K562 (cell line): ENCODE measurements around the gene CHAMP1. TPM values are rescaled to one million over a fixed set of nuclear protein-coding genes. Genes with fewer than 3 reads are reported as not detected.

Experiments
- ATAC-seq: fragments of 200-7000 bp; cut with Tn5 transposase; 3 replicates; pipeline ENCODE4 v1.9.1; 2020; ENCODE audit warnings: moderate library complexity
- BruUV-seq: library from RNA; stranded (reverse); fragments of 400-500 nt; replicated peaks from 2 replicates; lab custom pipeline; 2021; lab: Mats Ljungman, UMichigan
- CTCF ChIA-PET: fragments of 300-600 bp; formaldehyde crosslinking; extraction: SDS; loops from one replicate; lab custom pipeline; 2021; ENCODE audit warnings: low intra/inter-chr PET ratio; lab: Yijun Ruan, JAX
- POLR2A ChIA-PET: fragments of 300-600, 350-650 bp; sonication (Branson Sonifier 250); formaldehyde crosslinking; extraction: SDS; loops from one replicate; lab custom pipeline; 2021; ENCODE audit warnings: antibody characterized with exemption, inconsistent platforms; lab: Yijun Ruan, JAX
- DNase-seq, 4 experiments: peaks; one replicate each; pipeline versions ENCODE4 v3.0.0 to v3.0.0-alpha.2; 2011 to 2018; ENCODE audit warnings: low spot score in 3 of 4, mixed read lengths in 3 of 4; ENCODE audit errors: extremely low read depth in 1 of 4
- FAIRE-seq: peaks from 2 replicates; lab custom pipeline; 2011; peaks lifted over from hg19 to GRCh38; lab: Jason Lieb, UNC
- H2AFZ ChIP-seq: 2 replicates; pipeline ENCODE4 v1.6.0; 2011; ENCODE audit warnings: low read depth, low read length, control low read depth, inconsistent platforms
- H3K27ac ChIP-seq: fragments of 200-600 bp; 3 replicates; pipeline ENCODE4 v1.8.0; 2011; ENCODE audit warnings: low read depth, mild to moderate bottlenecking, control low read depth, inconsistent platforms, low read length, moderate library complexity, mixed read lengths; ENCODE audit errors: extremely low read depth
- H3K27me3 ChIP-seq, 2 experiments: fragments of 300-600 bp in 1 of 2; 2 replicates in 1 of 2; 3 replicates in 1 of 2; pipeline versions ENCODE4 v1.6.0 to v1.8.0; 2011; ENCODE audit warnings: inconsistent platforms in 2 of 2, low read length in 2 of 2, mild to moderate bottlenecking in 1 of 2, mixed read lengths in 1 of 2, moderate library complexity in 1 of 2; ENCODE audit not compliant: control insufficient read depth in 2 of 2, insufficient read depth in 2 of 2
- H3K36me3 ChIP-seq: fragments of 300-600 bp; 3 replicates; pipeline ENCODE4 v1.8.0; 2011; ENCODE audit warnings: mild to moderate bottlenecking, low read length, inconsistent platforms; ENCODE audit not compliant: control insufficient read depth, insufficient read depth
- H3K4me1 ChIP-seq, 2 experiments: fragments of 200-600 bp in 1 of 2; replicated peaks in 1 of 2; 2 replicates in 1 of 2; 3 replicates in 1 of 2; pipeline versions ENCODE4 v1.5.1 to v1.8.0; 2011; ENCODE audit warnings: inconsistent platforms in 2 of 2, low read length in 2 of 2, mild to moderate bottlenecking in 1 of 2, mixed read lengths in 1 of 2, moderate library complexity in 1 of 2; ENCODE audit not compliant: control insufficient read depth in 2 of 2, insufficient read depth in 2 of 2
- H3K4me2 ChIP-seq: 2 replicates; pipeline ENCODE4 v1.6.1; 2011; ENCODE audit warnings: low read length, control low read depth, inconsistent platforms, mixed read lengths; ENCODE audit not compliant: insufficient read depth
- H3K4me3 ChIP-seq: fragments of 200-600 bp; sonication (generic), shearing (Covaris generic); 2 replicates; pipeline ENCODE4 v1.5.1; 2016; ENCODE audit warnings: control low read depth, inconsistent platforms
- H3K79me2 ChIP-seq: fragments of 200-600 bp; 3 replicates; pipeline ENCODE4 v1.8.0; 2011; ENCODE audit warnings: low read length, inconsistent platforms; ENCODE audit not compliant: control insufficient read depth, insufficient read depth
- H3K9ac ChIP-seq, 2 experiments: 2 replicates each; pipeline versions ENCODE4 v1.6.0 to v1.6.1; 2011; ENCODE audit warnings: low read depth in 2 of 2, low read length in 2 of 2, control low read depth in 1 of 2, inconsistent platforms in 1 of 2, mild to moderate bottlenecking in 1 of 2, mixed read lengths in 1 of 2; ENCODE audit not compliant: insufficient read depth in 1 of 2
- H3K9me1 ChIP-seq: one replicate; pipeline ENCODE4 v1.6.0; 2011; ENCODE audit warnings: inconsistent platforms, mild to moderate bottlenecking, low read length, moderate library complexity; ENCODE audit not compliant: control insufficient read depth, insufficient read depth
- H3K9me3 ChIP-seq: replicated peaks from 2 replicates; pipeline ENCODE4 v1.5.1; 2011; ENCODE audit warnings: low read depth, low read length, inconsistent platforms; ENCODE audit not compliant: control insufficient read depth, insufficient read depth
- H4K20me1 ChIP-seq: replicated peaks from 2 replicates; pipeline ENCODE4 v1.6.1; 2011; ENCODE audit warnings: low read length, inconsistent platforms, mixed read lengths; ENCODE audit not compliant: control insufficient read depth, insufficient read depth
- CHD2 ChIP-seq: IDR thresholded peaks from 2 replicates; pipeline ENCODE4 v1.6.1; 2011; ENCODE audit warnings: low read depth, low read length
- SMC3 ChIP-seq: conservative IDR thresholded peaks from 2 replicates; pipeline ENCODE4 v1.6.1; 2011; ENCODE audit warnings: low read depth, low read length, improper control_type of control experiment; ENCODE audit not compliant: insufficient read depth
- WGBS: fragments of 100-300 bp; shearing (Covaris generic); methylation state at CpG from one replicate; pipeline ENCODE4 v1.1.6; 2016; ENCODE audit warnings: low coverage, mixed read lengths; ENCODE audit not compliant: insufficient coverage; ENCODE audit errors: missing lambda C conversion rate; 5-methylcytosine and 5-hydroxymethylcytosine counted together
- in situ Hi-C: fragments of 300-500 bp; cut with MboI; formaldehyde crosslinking; loops from 4 replicates; pipeline ENCODE4 v1.15.0; 2018; ENCODE audit warnings: inconsistent platforms, mixed read lengths
- intact Hi-C: fragments of 100-400 bp; cut with micrococcal nuclease; formaldehyde crosslinking; loops from 2 replicates; pipeline ENCODE4 v1.14.2; 2022
- polyA plus RNA-seq, 8 experiments: library from polyadenylated mRNA; depleted of rRNA in 4 of 8; stranded (reverse) in 5 of 8; unstranded in 3 of 8; fragments of >200 nt; fragmentation: Nextera tagmentation in 2 of 8; fragmentation: Illumina TruSeq in 1 of 8; extraction: Ambion mirVana in 2 of 8; extraction: Trizol in 1 of 8; gene quantifications; 2 replicates each; pipeline versions ENCODE4 v1.2.1 to v1.2.3, GENCODE V29; 2011 to 2014; ENCODE audit warnings: inconsistent platforms in 1 of 8, missing spikeins in 1 of 8
- total RNA-seq, 7 experiments: library from RNA; depleted of rRNA in 6 of 7; stranded (reverse); fragments of >200 nt in 6 of 7; fragmentation: Illumina TruSeq in 2 of 7; extraction: Trizol in 2 of 7; gene quantifications; 2 replicates each; pipeline versions ENCODE4 v1.2.1 to v1.2.3, GENCODE V29; 2011 to 2021; ENCODE audit warnings: low replicate concordance in 1 of 7
- TF ChIP-seq, protein P1 (sequence below): fragments of 450-650 bp; IDR thresholded peaks from 2 replicates; pipeline ENCODE4 v1.6.1; 2016; ENCODE audit warnings: borderline replicate concordance
- TF ChIP-seq, protein P2 (sequence below): fragments of 450-650 bp; formaldehyde crosslinking; IDR thresholded peaks from 2 replicates; pipeline ENCODE4 v1.4.0; 2020; ENCODE audit warnings: mild to moderate bottlenecking, mixed read lengths

The CHAMP1 gene
- total and polyA plus RNA-seq, 9 of the 15 experiments (the other 6 are each of a cell fraction or from before 2014, with no cell fraction given): 0.70 to 40.6 (median 15.3) TPM

- Histone ChIP-seq H3K4me2 (no peak overlapping the region), H3K27ac (no peak overlapping the region), H2AFZ (no peak overlapping the region), H4K20me1 (no peaks in the 10 kb centered on the region), H3K79me2 (peaks cover 19% of the 10 kb centered on the region), H3K9ac (no peak overlapping the region), H3K27me3 (no peaks in the 10 kb centered on the region), H3K9me3 (no peaks in the 10 kb centered on the region), H3K4me3 (no peak overlapping the region), H3K9me1 (peaks cover 5% of the 10 kb centered on the region), H3K4me1 (no peaks in the 10 kb centered on the region; a peak in 2 of 5 replicates), H3K36me3 (peaks cover 43% of the 10 kb centered on the region)
- ATAC-seq (peak; percentile 65), FAIRE-seq (no peak), DNase-seq (no peak)
- WGBS: 79% methylated on average over 5 of the region's 6 CpGs
- TF ChIP-seq CHD2 (peak; percentile 37; the same call in 1 of the 2 replicates), SMC3 (no peak)
- no TSS peak for BruUV-seq
- CTCF ChIA-PET: no interaction called here
- POLR2A ChIA-PET: interaction anchor here (1.2 kb wide), 1 partner anchor 8 kb away, joined by 3 read pairs; no protein-coding TSS in a partner anchor
- intact Hi-C loops: no loop called here
- in situ Hi-C loops: no loop called here
Observed at GRCh38 chr13:114328034-114328433, 13.7 kb downstream of the CHAMP1 start.

DNA sequence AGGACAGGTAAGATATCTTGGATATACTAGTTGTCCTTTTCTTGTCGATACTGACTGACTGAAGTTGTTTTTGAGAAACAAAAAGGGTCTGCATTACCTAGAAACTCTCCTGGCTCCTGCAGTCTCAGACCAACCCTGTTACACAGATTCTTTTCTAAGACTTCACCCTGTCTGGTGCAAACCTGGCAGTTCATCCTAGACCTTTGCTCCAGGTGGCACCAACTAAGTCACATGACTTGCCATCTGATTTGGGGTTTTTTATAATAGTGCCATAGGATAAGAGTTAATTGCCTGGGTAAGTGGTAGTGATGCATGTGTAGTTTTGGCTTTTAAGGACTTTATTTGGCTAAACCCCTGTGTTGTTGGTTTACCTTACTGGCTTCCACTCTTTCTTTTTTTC, 14.3 kb downstream of the CHAMP1 start:
- ChIA-PET CTCF (no interaction called here), POLR2A (interaction anchor here (1.2 kb wide), 1 partner anchor 9 kb away, joined by 3 read pairs; no protein-coding TSS in a partner anchor)
- Histone ChIP-seq H3K4me2 (no peak overlapping the region), H3K4me1 (no peaks in the 10 kb centered on the region; a peak in 2 of 5 replicates), H3K9me3 (no peaks in the 10 kb centered on the region), H3K9me1 (peaks cover 5% of the 10 kb centered on the region), H4K20me1 (no peaks in the 10 kb centered on the region), H3K27ac (no peak overlapping the region), H3K4me3 (no peak overlapping the region), H3K79me2 (peaks cover 19% of the 10 kb centered on the region), H3K36me3 (peaks cover 37% of the 10 kb centered on the region), H3K9ac (no peak overlapping the region), H3K27me3 (no peaks in the 10 kb centered on the region), H2AFZ (no peak overlapping the region)
- TF ChIP-seq, protein P1, sequence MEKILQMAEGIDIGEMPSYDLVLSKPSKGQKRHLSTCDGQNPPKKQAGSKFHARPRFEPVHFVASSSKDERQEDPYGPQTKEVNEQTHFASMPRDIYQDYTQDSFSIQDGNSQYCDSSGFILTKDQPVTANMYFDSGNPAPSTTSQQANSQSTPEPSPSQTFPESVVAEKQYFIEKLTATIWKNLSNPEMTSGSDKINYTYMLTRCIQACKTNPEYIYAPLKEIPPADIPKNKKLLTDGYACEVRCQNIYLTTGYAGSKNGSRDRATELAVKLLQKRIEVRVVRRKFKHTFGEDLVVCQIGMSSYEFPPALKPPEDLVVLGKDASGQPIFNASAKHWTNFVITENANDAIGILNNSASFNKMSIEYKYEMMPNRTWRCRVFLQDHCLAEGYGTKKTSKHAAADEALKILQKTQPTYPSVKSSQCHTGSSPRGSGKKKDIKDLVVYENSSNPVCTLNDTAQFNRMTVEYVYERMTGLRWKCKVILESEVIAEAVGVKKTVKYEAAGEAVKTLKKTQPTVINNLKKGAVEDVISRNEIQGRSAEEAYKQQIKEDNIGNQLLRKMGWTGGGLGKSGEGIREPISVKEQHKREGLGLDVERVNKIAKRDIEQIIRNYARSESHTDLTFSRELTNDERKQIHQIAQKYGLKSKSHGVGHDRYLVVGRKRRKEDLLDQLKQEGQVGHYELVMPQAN: no peak
- TF ChIP-seq, protein P2, sequence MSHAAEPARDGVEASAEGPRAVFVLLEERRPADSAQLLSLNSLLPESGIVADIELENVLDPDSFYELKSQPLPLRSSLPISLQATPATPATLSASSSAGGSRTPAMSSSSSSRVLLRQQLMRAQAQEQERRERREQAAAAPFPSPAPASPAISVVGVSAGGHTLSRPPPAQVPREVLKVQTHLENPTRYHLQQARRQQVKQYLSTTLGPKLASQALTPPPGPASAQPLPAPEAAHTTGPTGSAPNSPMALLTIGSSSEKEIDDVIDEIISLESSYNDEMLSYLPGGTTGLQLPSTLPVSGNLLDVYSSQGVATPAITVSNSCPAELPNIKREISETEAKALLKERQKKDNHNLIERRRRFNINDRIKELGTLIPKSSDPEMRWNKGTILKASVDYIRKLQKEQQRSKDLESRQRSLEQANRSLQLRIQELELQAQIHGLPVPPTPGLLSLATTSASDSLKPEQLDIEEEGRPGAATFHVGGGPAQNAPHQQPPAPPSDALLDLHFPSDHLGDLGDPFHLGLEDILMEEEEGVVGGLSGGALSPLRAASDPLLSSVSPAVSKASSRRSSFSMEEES: peak; percentile 69
- FAIRE-seq: no peak
- in situ Hi-C loops: no loop called here
- ATAC-seq: no peak
- WGBS: 100% methylated on average over 1 of the region's 1 CpG
- intact Hi-C loops: no loop called here
- BruUV-seq: no TSS peak
- DNase-seq: no peak
